PC-3 (cell line): Measurements from ENCODE around the gene SCGN. TPM values are rescaled to one million over a fixed set of nuclear protein-coding genes. Genes with fewer than 3 reads are reported as not detected.

Source experiments
- ATAC-seq: fragments of 200-7000 bp; cut with Tn5 transposase; 2 replicates; pipeline ENCODE4 v1.9.1; 2020; ENCODE audit warnings: mild to moderate bottlenecking, moderate library complexity
- BruUV-seq: library from RNA; stranded (reverse); fragments of 400-500 nt; replicated peaks from 2 replicates; lab custom pipeline; 2021; lab: Mats Ljungman, UMichigan
- CTCF ChIA-PET: fragments of 300-600 bp; sonication (Branson Sonifier 250); formaldehyde crosslinking; loops from one replicate; lab custom pipeline; 2022; ENCODE audit warnings: antibody characterized with exemption; lab: Charles Lee
- POLR2A ChIA-PET: fragments of 300-600 bp; sonication (Branson Sonifier 250); formaldehyde crosslinking; loops from one replicate; lab custom pipeline; 2022; ENCODE audit warnings: antibody characterized with exemption; ENCODE audit not compliant: unreplicated experiment; lab: Charles Lee
- DNase-seq: peaks from one replicate; pipeline ENCODE4 v3.0.0-alpha.2; 2015
- H2AFZ ChIP-seq: fragments of 300-600 bp; sonication (generic); 2 replicates; pipeline ENCODE4 v1.6.0; 2016; ENCODE audit warnings: antibody characterized with exemption, low read length
- H3F3A ChIP-seq: fragments of 300-600 bp; sonication (generic); one replicate; pipeline ENCODE4 v1.6.0; 2017; ENCODE audit warnings: antibody characterized with exemption, low read length, control low read depth, mild to moderate bottlenecking; ENCODE audit not compliant: unreplicated experiment
- H3K27ac ChIP-seq: fragments of 300-600 bp; sonication (generic); 2 replicates; pipeline ENCODE4 v1.5.1; 2016; ENCODE audit warnings: mild to moderate bottlenecking, low read length
- H3K27me3 ChIP-seq: fragments of 300-600 bp; sonication (generic); 2 replicates; pipeline ENCODE4 v1.6.1; 2016; ENCODE audit warnings: low read length, mixed read lengths
- H3K36me3 ChIP-seq: fragments of 300-600 bp; sonication (generic); 2 replicates; pipeline ENCODE4 v1.6.1; 2016; ENCODE audit warnings: low read depth, mixed run types, low read length, mixed read lengths
- H3K4me1 ChIP-seq: fragments of 300-600 bp; sonication (generic); 2 replicates; pipeline ENCODE4 v1.5.1; 2016; ENCODE audit warnings: low read length; ENCODE audit not compliant: insufficient read depth
- H3K4me2 ChIP-seq: fragments of 300-600 bp; sonication (generic); 2 replicates; pipeline ENCODE4 v1.6.0; 2016; ENCODE audit warnings: low read length
- H3K4me3 ChIP-seq: fragments of 300-600 bp; sonication (generic); 2 replicates; pipeline ENCODE4 v1.5.1; 2016; ENCODE audit warnings: mild to moderate bottlenecking, low read length, mixed read lengths
- H3K79me2 ChIP-seq: fragments of 300-600 bp; sonication (generic); 2 replicates; pipeline ENCODE4 v1.6.1; 2017; ENCODE audit warnings: low read length, mixed read lengths
- H3K9ac ChIP-seq: fragments of 300-600 bp; sonication (generic); 2 replicates; pipeline ENCODE4 v1.6.0; 2016; ENCODE audit warnings: mild to moderate bottlenecking, low read length
- H3K9me2 ChIP-seq: fragments of 300-600 bp; sonication (generic); replicated peaks from 2 replicates; pipeline ENCODE4 v1.6.1; 2016; ENCODE audit warnings: mixed run types, low read length, mixed read lengths
- H3K9me3 ChIP-seq: fragments of 300-600 bp; sonication (generic); 2 replicates; pipeline ENCODE4 v1.6.1; 2016; ENCODE audit warnings: low read length, mixed read lengths
- H4K20me1 ChIP-seq: fragments of 300-600 bp; sonication (generic); 2 replicates; pipeline ENCODE4 v1.6.1; 2016; ENCODE audit warnings: low read length, mixed read lengths
- EZH2 ChIP-seq: fragments of 300-600 bp; sonication (generic); IDR thresholded peaks from one replicate; pipeline ENCODE4 v1.6.1; 2017; ENCODE audit warnings: antibody characterized with exemption, mild to moderate bottlenecking, low read length; ENCODE audit not compliant: unreplicated experiment
- EZH2phosphoT487 ChIP-seq: fragments of 300-600 bp; sonication (generic); IDR thresholded peaks from 2 replicates; pipeline ENCODE4 v1.6.1; 2018; ENCODE audit warnings: mild to moderate bottlenecking, antibody characterized with exemption, low read length, borderline replicate concordance
- intact Hi-C: fragments of 100-400 bp; cut with micrococcal nuclease; formaldehyde crosslinking; loops from 2 replicates; pipeline ENCODE4 v1.9.0; 2023
- total RNA-seq: library from RNA; depleted of rRNA; stranded (reverse); fragments of >200 nt; gene quantifications from 2 replicates; pipeline ENCODE4 v1.2.3, GENCODE V29; 2014
- TF ChIP-seq, protein P1 (sequence below): fragments of 300-600 bp; sonication (generic); conservative IDR thresholded peaks from 2 replicates; pipeline ENCODE4 v1.5.1; 2017; ENCODE audit warnings: antibody characterized with exemption, low read depth, mild to moderate bottlenecking, low read length

The SCGN gene
- total RNA-seq, 1 experiment from 2014 or later = not detected

GRCh38 chr6:25670793-25671513 lies 18.9 kb downstream of the SCGN start:
- peaks cover 42% of the 10 kb centered on the region for H3K27me3 ChIP-seq
- H3K4me3 ChIP-seq = no peak overlapping the region
- no TSS peak for BruUV-seq
- H3K27ac ChIP-seq = no peak overlapping the region
- ATAC-seq = peak; percentile 86
- intact Hi-C loops = loop anchor here (2.0 kb wide), 1 partner anchor 48 kb away; no protein-coding TSS in a partner anchor
- H3K9me3 ChIP-seq = no peaks in the 10 kb centered on the region
- H2AFZ ChIP-seq = no peak overlapping the region
- no peaks in the 10 kb centered on the region for H3K36me3 ChIP-seq
- no peak for TF ChIP-seq EZH2phosphoT487
- TF ChIP-seq, protein P1, sequence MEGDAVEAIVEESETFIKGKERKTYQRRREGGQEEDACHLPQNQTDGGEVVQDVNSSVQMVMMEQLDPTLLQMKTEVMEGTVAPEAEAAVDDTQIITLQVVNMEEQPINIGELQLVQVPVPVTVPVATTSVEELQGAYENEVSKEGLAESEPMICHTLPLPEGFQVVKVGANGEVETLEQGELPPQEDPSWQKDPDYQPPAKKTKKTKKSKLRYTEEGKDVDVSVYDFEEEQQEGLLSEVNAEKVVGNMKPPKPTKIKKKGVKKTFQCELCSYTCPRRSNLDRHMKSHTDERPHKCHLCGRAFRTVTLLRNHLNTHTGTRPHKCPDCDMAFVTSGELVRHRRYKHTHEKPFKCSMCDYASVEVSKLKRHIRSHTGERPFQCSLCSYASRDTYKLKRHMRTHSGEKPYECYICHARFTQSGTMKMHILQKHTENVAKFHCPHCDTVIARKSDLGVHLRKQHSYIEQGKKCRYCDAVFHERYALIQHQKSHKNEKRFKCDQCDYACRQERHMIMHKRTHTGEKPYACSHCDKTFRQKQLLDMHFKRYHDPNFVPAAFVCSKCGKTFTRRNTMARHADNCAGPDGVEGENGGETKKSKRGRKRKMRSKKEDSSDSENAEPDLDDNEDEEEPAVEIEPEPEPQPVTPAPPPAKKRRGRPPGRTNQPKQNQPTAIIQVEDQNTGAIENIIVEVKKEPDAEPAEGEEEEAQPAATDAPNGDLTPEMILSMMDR = peak; percentile 41; the same call in 1 of the 2 replicates
- H3K9ac ChIP-seq = no peak overlapping the region
- DNase-seq = peak; percentile 72
- ChIA-PET POLR2A (interaction anchor here (0.6 kb wide), 1 partner anchor 1394 kb away, joined by 3 read pairs; no protein-coding TSS in a partner anchor), CTCF (interaction anchor here (0.6 to 2.2 kb wide), 6 partner anchors 45 to 448 kb away, joined by 3 to 20 read pairs (median 4); no protein-coding TSS in a partner anchor)
- no peaks in the 10 kb centered on the region for H3K79me2 ChIP-seq
- H3F3A ChIP-seq = no peaks in the 10 kb centered on the region
- H3K9me2 ChIP-seq = no peaks in the 10 kb centered on the region
- H3K4me2 ChIP-seq = peak overlapping the region; percentile 18; the same call in 1 of the 2 replicates
- peaks cover 10% of the 10 kb centered on the region for H3K4me1 ChIP-seq
- no peaks in the 10 kb centered on the region for H4K20me1 ChIP-seq

GRCh38 chr6:25671652-25672051 lies 19.6 kb downstream of the SCGN start:
- POLR2A ChIA-PET = interaction anchor here (0.6 kb wide), 1 partner anchor 1395 kb away, joined by 3 read pairs; no protein-coding TSS in a partner anchor
- no peak overlapping the region for H3K4me3 ChIP-seq
- ATAC-seq = no peak
- no peaks in the 10 kb centered on the region for H3F3A ChIP-seq
- no peak overlapping the region for H3K9ac ChIP-seq
- CTCF ChIA-PET = interaction anchor here (0.8 to 2.2 kb wide), 5 partner anchors 45 to 448 kb away, joined by 3 to 20 read pairs (median 4); no protein-coding TSS in a partner anchor
- no peaks in the 10 kb centered on the region for H4K20me1 ChIP-seq
- H3K79me2 ChIP-seq = no peaks in the 10 kb centered on the region
- no peak for DNase-seq
- BruUV-seq = no TSS peak
- TF ChIP-seq EZH2phosphoT487 = no peak
- TF ChIP-seq, protein P1 = no peak
- no peak for TF ChIP-seq EZH2
- H3K27ac ChIP-seq = no peak overlapping the region
- peaks cover 49% of the 10 kb centered on the region for H3K27me3 ChIP-seq
- H3K36me3 ChIP-seq = no peaks in the 10 kb centered on the region
- peaks cover 10% of the 10 kb centered on the region for H3K4me1 ChIP-seq
- no peaks in the 10 kb centered on the region for H3K9me3 ChIP-seq
- 0 out of 2 replicates have a peak overlapping the region, but pooled peaks have one; percentile 18 for H3K4me2 ChIP-seq
- no peak overlapping the region for H2AFZ ChIP-seq
- H3K9me2 ChIP-seq = no peaks in the 10 kb centered on the region
- intact Hi-C loops = loop anchor here (2.0 kb wide), 1 partner anchor 47 kb away; no protein-coding TSS in a partner anchor

GRCh38 chr6:25675167-25675566 lies 23.2 kb downstream of the SCGN start:
- Histone ChIP-seq H3K9me3 (no peaks in the 10 kb centered on the region), H3K4me3 (no peak overlapping the region), H3K9ac (no peak overlapping the region), H3K9me2 (no peaks in the 10 kb centered on the region), H3K4me1 (peaks cover 10% of the 10 kb centered on the region), H3F3A (no peaks in the 10 kb centered on the region), H3K36me3 (no peaks in the 10 kb centered on the region), H3K27me3 (peaks cover 52% of the 10 kb centered on the region), H4K20me1 (no peaks in the 10 kb centered on the region), H3K4me2 (no peak overlapping the region), H2AFZ (no peak overlapping the region), H3K27ac (no peak overlapping the region), H3K79me2 (no peaks in the 10 kb centered on the region)
- no TSS peak for BruUV-seq
- TF ChIP-seq, protein P1 = no peak
- TF ChIP-seq EZH2 = no peak
- TF ChIP-seq EZH2phosphoT487 = no peak
- ATAC-seq (no peak), DNase-seq (no peak)
- intact Hi-C loops = no loop called here
- ChIA-PET CTCF (no interaction called here), POLR2A (no interaction called here)
